IPS DF 19.7 (cell line): ENCODE results near the gene TTLL10.
"Not testable (repeated sequence)": the region's sequence is repeated elsewhere in the genome, so short reads cannot be mapped to it uniquely, and the experiment has no call there.

Experiments
- DNase-seq: peaks from one replicate; pipeline ENCODE4 v3.0.0-alpha.2; 2013; ENCODE audit warnings: low read depth, low spot score

Gene TTLL10

DNA sequence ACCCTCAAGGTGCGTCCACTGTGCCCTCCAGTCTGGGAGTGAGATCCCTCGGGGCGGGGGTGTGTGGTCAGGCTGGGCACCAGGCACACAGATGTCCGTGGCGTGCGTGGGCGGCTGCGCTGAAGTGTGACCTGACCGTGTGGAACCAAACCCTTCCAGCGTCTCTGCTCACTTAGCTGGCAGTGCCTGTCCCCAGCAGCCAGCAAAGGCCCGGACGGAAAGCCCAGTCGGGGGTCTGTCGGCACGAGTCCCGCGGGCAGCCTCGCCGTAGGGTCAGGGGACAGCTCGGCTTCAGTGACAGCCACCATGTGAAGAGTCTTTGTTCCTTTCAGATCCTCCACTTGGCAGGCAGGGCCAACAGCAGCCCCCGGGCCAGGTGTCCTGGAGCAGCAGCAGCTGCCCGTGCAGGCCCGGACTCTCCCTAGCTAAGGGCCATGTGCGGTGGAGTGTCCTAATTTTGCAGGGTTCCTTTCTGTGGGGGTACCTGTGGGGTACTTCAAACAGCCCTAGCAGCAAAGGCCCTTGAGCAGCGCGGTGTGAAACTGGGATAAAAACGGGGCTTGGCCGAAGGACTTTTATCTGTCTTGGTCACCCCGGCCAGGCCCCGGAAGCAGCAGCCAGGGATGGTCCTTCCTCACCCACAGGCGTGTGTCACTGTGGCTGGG, 11.6 kb downstream of the TTLL10 start:
- DNase-seq, result no peak

DNA sequence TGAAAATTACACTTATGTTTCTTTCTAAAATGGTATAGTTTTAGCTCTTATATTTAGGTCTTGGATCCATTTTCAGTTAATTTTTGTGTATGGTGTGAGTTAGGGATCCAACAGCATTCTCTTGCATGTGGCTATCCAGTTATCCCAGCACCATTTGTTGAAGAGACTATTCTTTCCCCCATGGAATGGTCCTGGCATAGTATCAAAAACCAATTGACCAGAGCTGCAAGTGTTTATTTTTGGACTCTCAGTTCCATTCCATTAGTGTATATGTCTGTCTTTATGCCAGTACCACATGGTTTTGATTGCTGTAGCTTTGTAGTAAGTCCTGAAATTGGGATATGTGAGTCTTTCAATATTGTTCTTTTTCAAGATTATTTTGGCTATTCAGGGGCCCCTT, 14.3 kb downstream of the TTLL10 start:
- DNase-seq, result no peak

DNA sequence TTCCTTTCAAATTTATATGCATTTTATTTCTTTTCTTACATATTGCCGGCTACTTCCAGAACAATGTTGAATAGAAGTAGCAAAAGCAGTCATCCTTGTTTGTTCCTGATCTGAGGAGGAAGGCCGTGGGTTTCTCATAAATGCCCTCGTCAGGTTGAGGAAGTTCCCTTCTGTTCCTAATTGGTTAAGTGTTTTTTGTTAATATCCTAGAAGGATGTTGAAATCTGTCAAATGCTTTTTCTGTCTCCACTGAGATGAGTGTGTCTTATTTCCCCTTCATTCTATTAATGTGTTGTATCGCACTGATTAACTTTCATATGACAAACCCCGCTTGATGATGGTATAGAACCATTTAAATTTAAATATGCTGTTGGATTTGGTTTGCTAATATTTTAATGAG, 15.4 kb downstream of the TTLL10 start:
- DNase-seq, result no peak

DNA sequence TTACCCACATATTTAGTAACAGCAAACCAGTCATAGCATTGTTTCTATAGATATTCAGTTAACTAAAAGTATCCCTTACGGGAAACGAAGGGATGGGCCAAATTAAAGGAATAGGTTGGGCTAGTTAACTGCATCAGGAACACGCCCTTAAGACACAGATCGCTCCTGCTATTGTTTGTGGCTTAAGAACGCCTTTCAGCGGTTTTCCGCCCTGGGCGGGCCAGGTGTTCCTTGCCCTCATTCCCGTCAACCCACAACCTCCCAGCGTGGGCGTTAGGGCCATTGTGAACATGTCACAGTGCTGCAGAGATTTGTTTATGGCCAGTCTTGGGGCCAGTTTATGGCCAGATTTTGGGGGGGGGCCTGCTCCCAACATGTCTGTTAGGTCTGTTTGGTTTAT, 18.1 kb downstream of the TTLL10 start:
- DNase-seq, result no peak

DNA sequence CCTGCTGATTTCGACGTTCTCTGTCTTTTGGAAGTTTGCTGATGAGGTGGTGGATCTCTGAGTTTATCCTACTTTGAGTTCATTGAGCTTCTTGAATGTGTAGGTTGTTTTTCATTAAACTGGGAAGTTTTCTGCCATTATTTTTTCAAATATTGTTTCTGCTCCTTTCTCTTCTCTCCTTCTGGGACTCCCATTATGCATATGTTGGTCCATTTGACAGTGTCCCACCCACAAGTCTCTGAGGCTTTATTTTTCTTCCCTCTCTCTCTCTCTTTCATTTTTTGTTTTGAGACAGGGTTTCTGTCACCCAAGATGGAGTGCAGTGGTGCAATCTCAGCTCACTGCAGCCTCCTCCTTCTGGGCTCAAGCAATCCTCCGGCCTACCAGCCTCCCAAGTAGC, 21.0 kb downstream of the TTLL10 start:
- no peak for DNase-seq

DNA sequence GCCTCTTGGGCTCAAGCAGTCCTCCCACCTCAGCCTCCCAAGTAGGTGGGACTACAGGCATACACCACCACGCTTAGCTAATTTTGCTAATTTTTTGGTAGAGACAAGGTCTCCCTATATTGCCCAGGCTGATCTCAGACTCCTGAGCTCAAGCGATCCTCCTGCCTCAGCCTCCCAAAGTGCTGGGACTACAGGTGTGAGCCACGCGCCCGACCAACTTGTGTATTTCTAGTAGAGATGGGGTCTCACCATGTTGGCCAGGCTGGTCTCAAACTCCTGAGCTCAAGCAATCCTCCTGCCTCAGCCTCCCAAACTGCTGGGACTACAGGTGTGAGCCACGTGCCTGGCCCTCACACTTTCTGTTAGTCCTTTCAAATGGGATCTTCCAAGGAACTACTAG, 22.0 kb downstream of the TTLL10 start:
- DNase-seq, result not testable (repeated sequence)

DNA sequence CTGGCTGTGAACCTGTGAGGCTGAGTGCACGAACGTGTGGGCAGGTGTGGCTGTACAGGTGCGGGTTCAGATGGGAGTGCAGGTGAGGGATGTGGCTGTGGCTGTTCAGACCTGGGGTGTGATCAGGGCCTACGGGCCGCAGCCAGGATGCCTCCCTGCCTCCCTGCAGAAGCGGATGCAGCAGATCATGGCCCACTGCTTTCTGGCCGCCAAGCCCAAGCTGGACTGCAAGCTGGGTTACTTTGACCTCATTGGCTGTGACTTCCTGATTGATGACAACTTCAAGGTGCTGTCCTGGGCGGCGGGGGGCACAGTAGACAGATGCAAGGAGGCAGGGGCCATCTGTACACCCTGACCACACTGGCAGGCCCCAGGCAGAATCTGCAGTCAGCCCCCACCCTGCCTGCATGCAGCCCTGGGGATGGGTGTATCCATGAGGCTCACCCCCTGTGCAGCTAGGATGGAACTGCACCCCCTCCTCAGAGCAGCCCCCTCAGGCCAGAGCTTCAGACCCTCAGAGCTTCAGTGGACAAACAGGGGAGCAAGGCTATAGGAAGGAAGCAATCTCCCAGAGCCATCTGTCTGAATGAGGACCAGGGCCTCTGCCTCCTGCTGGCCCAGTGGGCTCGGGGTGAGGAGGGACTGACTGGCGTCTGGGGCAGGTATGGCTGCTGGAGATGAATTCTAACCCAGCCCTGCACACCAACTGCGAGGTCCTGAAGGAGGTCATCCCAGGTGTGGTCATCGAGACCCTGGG, 22.9 kb downstream of the TTLL10 start:
- DNase-seq, result no peak

DNA sequence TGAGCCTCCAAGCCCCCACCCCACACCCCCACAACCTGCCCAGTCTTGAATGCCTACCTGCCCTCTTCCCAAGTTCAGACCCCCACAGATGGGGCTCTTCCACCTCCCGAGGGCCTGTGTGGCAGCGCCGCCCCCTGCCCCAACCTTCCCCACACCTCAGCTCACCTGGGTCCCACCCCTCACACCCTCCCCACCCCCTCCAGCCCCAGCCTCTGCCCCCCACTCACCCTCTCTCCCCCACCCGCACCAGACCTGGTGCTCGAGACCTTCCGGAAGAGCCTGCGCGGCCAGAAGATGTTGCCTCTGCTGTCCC, 23.5 kb downstream of the TTLL10 start:
- no peak for DNase-seq

DNA sequence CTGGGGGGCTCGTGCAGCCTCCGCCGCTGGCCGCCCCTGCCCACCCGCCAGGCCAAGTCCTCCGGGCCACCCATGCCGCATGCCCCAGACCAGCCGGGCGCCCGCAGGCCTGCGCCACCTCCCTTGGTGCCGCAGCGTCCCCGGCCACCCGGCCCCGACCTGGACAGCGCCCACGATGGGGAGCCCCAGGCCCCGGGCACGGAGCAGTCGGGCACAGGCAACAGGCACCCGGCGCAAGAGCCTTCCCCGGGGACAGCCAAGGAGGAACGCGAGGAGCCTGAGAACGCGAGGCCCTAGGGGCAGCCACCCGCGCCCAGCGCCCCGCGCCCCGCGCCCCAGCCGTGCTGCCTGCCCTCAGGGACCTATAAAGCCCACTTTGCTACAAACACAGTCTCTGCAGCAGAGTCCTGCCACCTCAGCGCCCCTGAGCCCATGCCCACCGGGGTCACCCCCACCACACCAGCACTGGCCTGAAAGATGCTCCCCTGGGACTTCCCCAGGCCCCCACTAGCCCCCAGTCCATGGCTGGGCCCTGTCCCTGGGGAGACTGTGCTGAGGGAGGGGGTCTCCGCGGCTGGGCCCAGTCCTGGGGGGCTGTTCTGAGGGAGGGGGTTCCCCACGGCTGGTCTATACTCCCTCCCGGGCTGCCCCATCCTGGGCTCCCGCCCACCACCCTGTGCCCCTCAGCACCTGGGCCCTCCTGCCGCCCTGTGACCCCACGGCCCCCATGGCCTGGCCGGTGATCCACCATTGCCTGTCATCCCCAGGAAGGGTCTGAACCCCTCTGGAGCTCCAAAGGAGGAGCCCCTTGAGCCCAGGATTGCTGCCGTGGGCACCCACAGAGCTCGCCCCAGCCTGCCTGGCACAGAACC, 24.1 kb downstream of the TTLL10 start:
- no peak for DNase-seq

DNA sequence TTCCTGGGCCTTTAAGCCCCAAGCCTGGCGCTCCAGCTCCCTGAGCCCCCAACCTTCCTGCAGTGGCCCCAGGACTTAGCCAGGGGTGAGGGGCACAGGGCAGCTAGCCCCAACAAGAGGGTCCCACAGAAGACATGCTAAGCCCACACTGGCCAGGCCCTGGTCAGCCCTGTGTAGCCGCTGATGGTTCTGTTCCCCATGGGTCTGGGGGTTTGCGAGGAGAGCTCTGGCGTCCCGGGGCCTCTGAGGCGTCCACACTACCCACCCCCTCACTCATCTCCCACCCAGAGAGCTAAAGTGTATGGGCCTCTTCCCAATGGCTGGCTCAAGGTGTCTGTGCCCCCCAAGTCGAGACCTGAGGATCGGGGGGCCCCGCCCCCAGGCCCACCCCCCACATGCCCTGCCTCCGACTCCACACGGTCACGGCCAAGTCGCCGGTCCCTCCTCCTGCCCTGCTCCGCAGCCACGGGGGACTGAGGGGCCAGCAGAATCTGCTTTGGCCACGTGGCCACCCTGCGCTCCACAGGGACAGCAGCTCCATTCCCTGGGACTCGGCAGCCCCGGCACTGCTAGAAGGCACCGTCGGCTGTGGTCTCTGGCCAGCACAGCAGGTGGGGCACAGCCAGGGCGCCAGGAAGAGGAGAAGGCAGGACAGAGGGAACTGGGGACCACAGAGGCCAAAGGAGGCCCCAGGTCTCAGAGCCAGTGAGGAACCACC, 24.9 kb downstream of the TTLL10 start:
- no peak for DNase-seq

DNA sequence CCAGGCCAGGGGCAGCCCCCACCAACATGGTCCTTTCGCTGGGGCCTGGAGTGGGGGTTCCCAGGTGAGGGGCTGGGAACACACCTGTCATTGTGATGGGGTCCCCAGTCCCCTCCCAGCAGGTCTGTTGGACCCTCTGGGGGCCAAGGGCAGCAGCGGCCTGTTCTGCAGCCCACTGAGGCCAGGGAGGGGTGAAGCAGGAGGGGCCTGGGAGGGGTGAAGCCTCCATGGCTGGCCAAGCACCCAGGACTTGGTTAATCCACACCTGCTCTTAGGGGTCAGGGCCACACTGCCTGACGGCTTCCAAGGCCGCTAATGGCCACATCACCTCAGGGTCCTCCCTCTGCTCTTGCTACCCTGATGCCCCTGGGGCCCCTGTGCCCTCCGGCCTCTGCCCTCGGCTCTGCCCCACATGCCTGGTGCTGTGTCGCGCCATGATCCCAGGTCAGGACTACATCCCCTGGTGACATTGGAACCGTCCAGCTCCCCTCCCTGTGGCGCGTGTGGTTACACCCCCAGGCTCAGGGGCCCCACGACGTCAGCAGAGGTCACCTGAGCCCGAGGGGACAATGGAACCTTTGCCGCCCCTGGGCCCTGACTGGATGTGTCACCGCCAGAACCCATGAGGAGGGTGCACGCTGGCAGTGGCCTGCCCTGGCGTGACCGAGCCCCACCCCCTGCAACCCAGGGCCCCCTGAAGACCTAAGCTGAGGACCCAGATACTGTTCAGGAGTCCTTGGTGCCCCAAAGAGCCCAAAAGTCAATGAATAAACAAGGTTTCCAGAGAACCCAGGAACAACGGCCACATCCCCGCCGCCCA, 25.7 kb downstream of the TTLL10 start:
- DNase-seq, result no peak

DNA sequence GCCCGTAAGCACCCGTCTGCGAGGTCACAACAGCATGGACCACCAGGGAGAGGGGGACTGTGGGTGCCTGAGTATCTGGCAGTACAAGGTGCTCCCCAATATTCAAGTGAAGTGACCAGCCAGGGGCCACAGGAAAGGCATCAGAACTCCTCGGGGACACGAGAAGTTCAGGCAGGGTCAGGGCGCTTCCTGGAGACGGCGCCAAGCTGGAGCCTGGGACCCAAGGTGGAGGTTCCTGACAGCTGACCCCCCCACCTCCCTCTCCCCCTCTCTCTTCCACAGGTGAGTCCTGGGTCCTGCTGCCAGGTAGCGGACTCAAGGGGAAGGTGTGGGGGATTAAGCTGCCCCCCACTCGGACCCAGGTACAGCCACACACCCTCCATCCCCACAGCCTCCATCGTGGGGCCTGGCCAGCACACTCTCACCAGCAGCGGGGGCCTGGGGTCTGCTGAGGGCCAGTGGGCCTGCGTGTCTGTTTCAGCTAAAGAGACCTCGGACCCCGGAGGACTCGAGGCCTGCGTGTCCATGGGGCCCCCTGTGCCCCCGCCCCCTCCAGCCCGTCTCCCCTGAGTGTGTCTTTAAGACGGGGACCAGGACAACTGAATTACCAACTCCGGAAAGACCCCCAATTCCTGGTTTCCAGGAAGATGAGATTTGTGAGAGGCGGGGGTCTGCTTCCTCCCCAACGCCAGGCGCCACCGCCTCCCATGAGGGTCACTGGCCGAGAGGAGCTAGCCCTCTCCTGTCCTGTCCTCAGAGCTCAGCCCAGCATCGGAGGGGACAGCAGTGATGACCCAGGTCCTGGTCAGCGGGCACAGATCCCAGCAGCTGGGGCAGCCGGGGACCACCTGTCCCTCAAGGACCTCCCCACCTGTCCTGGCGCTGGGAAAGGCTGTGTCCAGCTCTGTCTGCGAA, 26.5 kb downstream of the TTLL10 start:
- no peak for DNase-seq

DNA sequence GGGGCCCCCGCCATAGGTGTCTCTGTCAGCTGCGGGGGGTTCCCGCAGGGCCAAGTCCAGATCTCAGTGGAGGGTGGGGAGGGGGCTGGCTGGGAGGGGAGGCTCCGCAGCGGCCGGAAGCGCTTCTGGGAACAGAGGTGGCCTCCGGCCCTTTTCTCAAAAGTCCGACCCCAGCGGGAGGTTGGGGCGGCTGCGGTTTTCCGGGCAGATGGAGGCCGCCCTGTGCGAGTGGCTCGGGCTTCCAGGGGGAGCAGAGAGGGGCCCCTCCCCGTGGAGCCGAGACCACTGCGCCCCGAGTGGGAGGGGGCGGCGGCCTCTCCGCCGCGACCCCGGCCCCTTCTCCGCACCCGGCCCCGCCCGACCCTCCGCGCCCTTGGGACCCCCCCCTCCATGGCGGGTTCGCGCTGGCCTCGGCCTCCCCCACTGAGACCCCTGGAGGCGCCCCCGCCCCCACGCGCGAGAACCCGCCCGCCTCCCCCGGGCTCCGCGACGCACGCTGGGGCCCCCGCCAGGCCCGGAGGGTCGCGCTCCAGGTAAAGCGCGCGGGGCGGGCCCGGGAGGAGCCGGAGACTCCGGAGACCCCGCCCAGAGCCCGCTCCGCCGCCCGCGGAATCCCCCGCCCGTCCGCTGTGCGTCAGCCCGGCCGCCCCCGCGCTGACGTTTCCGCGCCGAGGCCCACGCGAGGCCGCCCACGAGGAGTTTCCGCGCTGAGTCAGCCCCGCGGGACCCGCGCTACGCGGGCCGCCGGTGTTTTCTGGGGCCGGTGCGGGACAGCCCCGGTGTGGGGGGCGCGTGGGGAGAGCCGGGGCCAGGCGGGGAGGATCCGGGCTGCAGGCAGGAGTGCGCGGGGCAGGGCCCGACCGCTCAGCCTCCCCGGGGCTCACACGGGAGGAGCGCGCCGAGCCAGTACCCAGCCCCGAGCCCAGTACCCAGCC, 27.5 kb downstream of the TTLL10 start:
- no peak for DNase-seq

DNA sequence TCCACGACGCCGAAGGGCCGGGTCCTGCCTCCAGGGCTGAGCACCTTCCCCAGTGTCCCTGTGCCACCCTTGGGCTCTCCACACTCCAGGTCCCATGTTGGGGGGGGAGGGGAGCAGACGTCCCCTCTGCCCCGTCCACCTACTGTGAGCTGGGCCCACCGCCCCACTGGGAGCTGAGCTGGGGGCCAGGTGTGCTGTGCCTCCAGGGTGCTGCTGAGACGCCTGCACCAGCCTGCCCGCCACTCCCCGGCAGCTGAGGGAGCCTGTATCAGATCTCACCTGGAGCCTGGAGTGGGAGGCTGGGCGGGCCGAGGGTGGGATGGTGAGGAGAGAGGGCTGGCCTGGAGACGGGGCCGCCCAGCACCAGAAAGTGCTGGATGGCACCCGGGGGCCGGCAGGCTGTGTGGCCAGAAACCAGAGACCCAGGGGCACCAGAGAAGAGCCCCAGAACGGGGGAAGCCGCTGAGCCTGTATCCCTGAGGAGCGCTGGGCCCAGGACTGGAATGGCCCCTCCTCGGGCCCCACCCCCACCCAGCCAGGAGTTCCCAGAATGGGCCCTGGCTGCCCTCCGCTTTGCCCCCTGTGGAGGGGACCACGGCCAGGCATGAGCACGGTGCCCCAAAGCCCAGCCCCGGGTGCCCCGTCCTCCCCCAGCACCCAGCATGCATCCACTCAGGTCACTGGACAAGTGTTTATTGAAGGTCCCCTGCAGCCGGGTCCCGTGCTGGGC, 29.3 kb downstream of the TTLL10 start:
- no peak for DNase-seq

DNA sequence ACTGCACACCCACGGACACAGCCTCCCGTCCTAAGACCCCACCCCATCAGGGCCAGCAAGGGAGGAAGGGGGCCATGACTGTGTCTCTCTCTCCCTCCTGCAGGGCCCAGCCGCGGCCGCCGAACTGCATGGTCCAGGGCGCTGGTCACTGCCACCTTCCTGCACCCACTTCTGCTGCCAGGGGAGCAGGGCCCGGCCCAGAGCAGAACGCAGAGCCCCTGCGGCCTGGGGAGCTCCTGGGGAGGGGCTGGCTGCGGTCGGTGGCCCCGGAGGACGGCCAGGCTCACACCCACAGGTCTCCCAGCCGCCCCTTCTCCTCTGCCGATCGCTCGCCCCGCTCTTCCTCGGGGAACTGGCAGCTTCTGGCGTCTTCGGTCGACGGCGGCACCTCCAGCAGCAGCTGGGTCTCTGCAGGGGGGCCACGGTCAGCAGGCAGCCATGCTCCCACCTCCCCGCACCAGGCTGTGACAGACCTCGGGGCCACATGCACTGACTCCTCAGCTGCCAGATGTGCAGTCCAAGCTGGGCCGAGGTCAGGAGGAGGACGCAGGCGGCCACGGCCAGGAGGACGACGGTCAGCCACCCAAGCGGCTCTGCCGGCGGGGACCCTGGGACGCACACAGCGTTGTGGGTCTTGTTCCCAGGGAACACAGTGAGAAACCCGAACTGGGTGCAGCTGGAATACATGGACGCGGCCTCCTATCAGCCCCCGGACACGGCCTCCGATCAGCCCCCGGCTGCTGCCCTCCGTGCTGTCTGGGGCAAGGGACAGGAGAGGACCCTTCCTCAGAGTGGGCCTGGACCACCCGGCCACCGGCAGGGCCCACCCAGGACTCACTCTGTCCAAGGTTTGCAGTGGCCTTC, 30.1 kb downstream of the TTLL10 start:
- DNase-seq, result no peak

DNA sequence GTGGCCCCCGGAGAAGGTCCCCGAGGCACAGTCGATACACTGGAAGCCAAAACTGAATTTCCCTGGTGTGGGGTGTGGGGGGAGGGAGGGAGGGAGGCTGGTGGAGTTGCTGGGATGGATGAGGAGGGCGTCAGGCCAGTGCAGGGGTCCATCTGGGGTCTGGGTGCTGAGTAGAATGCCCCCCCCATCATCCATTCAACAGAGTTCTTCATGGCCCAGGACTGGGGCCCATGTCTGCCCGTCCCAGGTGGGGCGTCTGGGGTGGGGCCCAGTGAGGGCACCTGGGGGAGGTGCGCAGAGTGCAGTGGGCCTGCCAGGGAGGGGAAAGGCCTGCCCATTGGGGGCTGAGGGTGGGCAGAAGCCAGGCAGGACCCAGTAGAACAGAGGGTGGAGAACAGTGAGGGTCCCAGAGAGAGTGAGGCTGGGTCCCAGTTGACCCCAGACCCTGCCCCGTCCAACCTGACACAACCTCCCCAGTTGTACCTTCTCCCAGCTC, 30.8 kb downstream of the TTLL10 start:
- DNase-seq, result no peak
